K562 (cell line): ENCODE results near the gene ADAP1. TPM values are rescaled to one million over a fixed set of nuclear protein-coding genes. Genes with fewer than 3 reads are reported as not detected.

Source experiments
- ATAC-seq: fragments of 200-7000 bp; cut with Tn5 transposase; 3 replicates; pipeline ENCODE4 v1.9.1; 2020; ENCODE audit warnings: moderate library complexity
- BruUV-seq: library from RNA; stranded (reverse); fragments of 400-500 nt; replicated peaks from 2 replicates; lab custom pipeline; 2021; lab: Mats Ljungman, UMichigan
- CTCF ChIA-PET: fragments of 300-600 bp; formaldehyde crosslinking; extraction: SDS; loops from one replicate; lab custom pipeline; 2021; ENCODE audit warnings: low intra/inter-chr PET ratio; lab: Yijun Ruan, JAX
- POLR2A ChIA-PET: fragments of 300-600, 350-650 bp; sonication (Branson Sonifier 250); formaldehyde crosslinking; extraction: SDS; loops from one replicate; lab custom pipeline; 2021; ENCODE audit warnings: antibody characterized with exemption, inconsistent platforms; lab: Yijun Ruan, JAX
- DNase-seq, 4 experiments: peaks; one replicate each; pipeline versions ENCODE4 v3.0.0 to v3.0.0-alpha.2; 2011 to 2018; ENCODE audit warnings: low spot score in 3 of 4, mixed read lengths in 3 of 4; ENCODE audit errors: extremely low read depth in 1 of 4
- FAIRE-seq: peaks from 2 replicates; lab custom pipeline; 2011; peaks lifted over from hg19 to GRCh38; lab: Jason Lieb, UNC
- H2AFZ ChIP-seq: 2 replicates; pipeline ENCODE4 v1.6.0; 2011; ENCODE audit warnings: low read depth, low read length, control low read depth, inconsistent platforms
- H3K27ac ChIP-seq: fragments of 200-600 bp; 3 replicates; pipeline ENCODE4 v1.8.0; 2011; ENCODE audit warnings: low read depth, mild to moderate bottlenecking, control low read depth, inconsistent platforms, low read length, moderate library complexity, mixed read lengths; ENCODE audit errors: extremely low read depth
- H3K27me3 ChIP-seq, 2 experiments: fragments of 300-600 bp in 1 of 2; 2 replicates in 1 of 2; 3 replicates in 1 of 2; pipeline versions ENCODE4 v1.6.0 to v1.8.0; 2011; ENCODE audit warnings: inconsistent platforms in 2 of 2, low read length in 2 of 2, mild to moderate bottlenecking in 1 of 2, mixed read lengths in 1 of 2, moderate library complexity in 1 of 2; ENCODE audit not compliant: control insufficient read depth in 2 of 2, insufficient read depth in 2 of 2
- H3K36me3 ChIP-seq: fragments of 300-600 bp; 3 replicates; pipeline ENCODE4 v1.8.0; 2011; ENCODE audit warnings: mild to moderate bottlenecking, low read length, inconsistent platforms; ENCODE audit not compliant: control insufficient read depth, insufficient read depth
- H3K4me1 ChIP-seq, 2 experiments: fragments of 200-600 bp in 1 of 2; replicated peaks in 1 of 2; 2 replicates in 1 of 2; 3 replicates in 1 of 2; pipeline versions ENCODE4 v1.5.1 to v1.8.0; 2011; ENCODE audit warnings: inconsistent platforms in 2 of 2, low read length in 2 of 2, mild to moderate bottlenecking in 1 of 2, mixed read lengths in 1 of 2, moderate library complexity in 1 of 2; ENCODE audit not compliant: control insufficient read depth in 2 of 2, insufficient read depth in 2 of 2
- H3K4me2 ChIP-seq: 2 replicates; pipeline ENCODE4 v1.6.1; 2011; ENCODE audit warnings: low read length, control low read depth, inconsistent platforms, mixed read lengths; ENCODE audit not compliant: insufficient read depth
- H3K4me3 ChIP-seq: fragments of 200-600 bp; sonication (generic), shearing (Covaris generic); 2 replicates; pipeline ENCODE4 v1.5.1; 2016; ENCODE audit warnings: control low read depth, inconsistent platforms
- H3K79me2 ChIP-seq: fragments of 200-600 bp; 3 replicates; pipeline ENCODE4 v1.8.0; 2011; ENCODE audit warnings: low read length, inconsistent platforms; ENCODE audit not compliant: control insufficient read depth, insufficient read depth
- H3K9ac ChIP-seq, 2 experiments: 2 replicates each; pipeline versions ENCODE4 v1.6.0 to v1.6.1; 2011; ENCODE audit warnings: low read depth in 2 of 2, low read length in 2 of 2, control low read depth in 1 of 2, inconsistent platforms in 1 of 2, mild to moderate bottlenecking in 1 of 2, mixed read lengths in 1 of 2; ENCODE audit not compliant: insufficient read depth in 1 of 2
- H3K9me1 ChIP-seq: one replicate; pipeline ENCODE4 v1.6.0; 2011; ENCODE audit warnings: inconsistent platforms, mild to moderate bottlenecking, low read length, moderate library complexity; ENCODE audit not compliant: control insufficient read depth, insufficient read depth
- H3K9me3 ChIP-seq: replicated peaks from 2 replicates; pipeline ENCODE4 v1.5.1; 2011; ENCODE audit warnings: low read depth, low read length, inconsistent platforms; ENCODE audit not compliant: control insufficient read depth, insufficient read depth
- H4K20me1 ChIP-seq: replicated peaks from 2 replicates; pipeline ENCODE4 v1.6.1; 2011; ENCODE audit warnings: low read length, inconsistent platforms, mixed read lengths; ENCODE audit not compliant: control insufficient read depth, insufficient read depth
- ESRRA ChIP-seq: fragments of 450-650 bp; IDR thresholded peaks from 2 replicates; pipeline ENCODE4 v1.6.1; 2014; ENCODE audit warnings: low read depth, mild to moderate bottlenecking, moderate library complexity, borderline replicate concordance
- PHB2 ChIP-seq: fragments of 450-650 bp; IDR thresholded peaks from 2 replicates; pipeline ENCODE4 v1.6.1; 2017; ENCODE audit warnings: low read depth
- PRPF4 ChIP-seq: fragments of 200-400 bp; formaldehyde crosslinking; IDR thresholded peaks from one replicate; pipeline ENCODE4 v1.6.1; 2017; ENCODE audit warnings: low read length, low read depth, mild to moderate bottlenecking; ENCODE audit not compliant: insufficient read depth, poor library complexity, severe bottlenecking
- ZNF764 ChIP-seq: fragments of 250-450 bp; sonication (Bioruptor Pico); IDR thresholded peaks from 2 replicates; pipeline ENCODE4 v1.4.0; 2020; ENCODE audit warnings: low read depth, mild to moderate bottlenecking, moderate library complexity
- WGBS: fragments of 100-300 bp; shearing (Covaris generic); methylation state at CpG from one replicate; pipeline ENCODE4 v1.1.6; 2016; ENCODE audit warnings: low coverage, mixed read lengths; ENCODE audit not compliant: insufficient coverage; ENCODE audit errors: missing lambda C conversion rate; 5-methylcytosine and 5-hydroxymethylcytosine counted together
- in situ Hi-C: fragments of 300-500 bp; cut with MboI; formaldehyde crosslinking; loops from 4 replicates; pipeline ENCODE4 v1.15.0; 2018; ENCODE audit warnings: inconsistent platforms, mixed read lengths
- intact Hi-C: fragments of 100-400 bp; cut with micrococcal nuclease; formaldehyde crosslinking; loops from 2 replicates; pipeline ENCODE4 v1.14.2; 2022
- polyA plus RNA-seq, 8 experiments: library from polyadenylated mRNA; depleted of rRNA in 4 of 8; stranded (reverse) in 5 of 8; unstranded in 3 of 8; fragments of >200 nt; fragmentation: Nextera tagmentation in 2 of 8; fragmentation: Illumina TruSeq in 1 of 8; extraction: Ambion mirVana in 2 of 8; extraction: Trizol in 1 of 8; gene quantifications; 2 replicates each; pipeline versions ENCODE4 v1.2.1 to v1.2.3, GENCODE V29; 2011 to 2014; ENCODE audit warnings: inconsistent platforms in 1 of 8, missing spikeins in 1 of 8
- total RNA-seq, 7 experiments: library from RNA; depleted of rRNA in 6 of 7; stranded (reverse); fragments of >200 nt in 6 of 7; fragmentation: Illumina TruSeq in 2 of 7; extraction: Trizol in 2 of 7; gene quantifications; 2 replicates each; pipeline versions ENCODE4 v1.2.1 to v1.2.3, GENCODE V29; 2011 to 2021; ENCODE audit warnings: low replicate concordance in 1 of 7

The ADAP1 gene
- total and polyA plus RNA-seq, 9 of the 15 experiments (the other 6 are each of a cell fraction or from before 2014, with no cell fraction given), result 0.27 to 1.4 (median 0.52) TPM; not detected in 3

- Histone ChIP-seq H3K79me2 (no peaks in the 10 kb centered on the region), H3K9me3 (no peaks in the 10 kb centered on the region), H3K27me3 (peaks cover 5 to 15% of the 10 kb centered on the region in 2 experiments; a peak in 4 of 5 replicates), H3K9ac (peak overlapping the region in 1 of 2 experiments; percentile 28; a peak in 1 of 4 replicates), H3K9me1 (peaks cover 2% of the 10 kb centered on the region), H3K4me1 (peaks cover 0 to 83% of the 10 kb centered on the region in 2 experiments; a peak in 2 of 5 replicates), H3K36me3 (no peaks in the 10 kb centered on the region), H2AFZ (no peak overlapping the region), H3K27ac (no peak overlapping the region), H3K4me3 (no peak overlapping the region), H4K20me1 (no peaks in the 10 kb centered on the region), H3K4me2 (no peak overlapping the region)
- no TSS peak for BruUV-seq
- ChIA-PET CTCF (no interaction called here), POLR2A (interaction anchor here (0.6 to 1.0 kb wide), 2 partner anchors 11 to 116 kb away, joined by 3 read pairs; no protein-coding TSS in a partner anchor)
- ATAC-seq (no peak), DNase-seq (no peak), FAIRE-seq (no peak)
- in situ Hi-C loops (loop anchor here (25.0 kb wide), 1 partner anchor 173 kb away; the partner anchor contains the start of gene ZFAND2A), intact Hi-C loops (no loop called here)
- TF ChIP-seq PRPF4 (no peak), ESRRA (no peak), PHB2 (no peak), ZNF764 (no peak)
- 73% methylated on average over 11 of the region's 15 CpGs for WGBS
These were observed 34.6 kb upstream of the ADAP1 start for GRCh38 chr7:988963-989529.
